T-cell (primary cell): ENCODE data around the gene KCNJ6. TPM values are rescaled to one million over a fixed set of nuclear protein-coding genes. Genes with fewer than 3 reads are reported as not detected.

Source experiments
- ATAC-seq, 4 experiments: fragments of 200-7000 bp in 3 of 4; fragments of 150-1000 bp in 1 of 4; cut with Tn5 transposase; replicated peaks in 1 of 4; 1 replicate in 3 of 4; 2 replicates in 1 of 4; pipeline ENCODE4 v1.10.0; 2021; ENCODE audit warnings: moderate library complexity in 3 of 4, mild to moderate bottlenecking in 2 of 4, moderate number of reproducible peaks in 1 of 4
- CTCF ChIA-PET, 2 donors: fragments of 300-600 bp; sonication (Branson Sonifier 250); formaldehyde crosslinking; loops; one replicate each; lab custom pipeline; 2022; ENCODE audit warnings: antibody characterized with exemption in 2 of 2; lab: Charles Lee
- POLR2A ChIA-PET, 2 donors: fragments of 300-600 bp; sonication (Branson Sonifier 250); formaldehyde crosslinking; loops; one replicate each; lab custom pipeline; 2022; ENCODE audit warnings: antibody characterized with exemption in 2 of 2; lab: Charles Lee
- DNase-seq, 35 experiments: peaks; one replicate each; pipeline versions ENCODE4 v3.0.0 to v3.0.0-alpha.2; 2013 to 2023
- H3K27ac ChIP-seq: one replicate; pipeline ENCODE4 v1.5.1; 2013; ENCODE audit warnings: low read length
- H3K27me3 ChIP-seq, 2 experiments: replicated peaks in 1 of 2; 1 replicate in 1 of 2; 2 replicates in 1 of 2; pipeline versions ENCODE4 v1.6.1 to v1.7.0; 2013; ENCODE audit warnings: low read length in 1 of 2, mixed read lengths in 1 of 2; ENCODE audit not compliant: control insufficient read depth in 2 of 2, insufficient read depth in 2 of 2; ENCODE audit errors: extremely low read depth in 1 of 2
- H3K36me3 ChIP-seq, 2 donors: 1 replicate in 1 of 2; 2 replicates in 1 of 2; pipeline versions ENCODE4 v1.6.1 to v1.7.0; 2013; ENCODE audit warnings: low read length in 1 of 2; ENCODE audit not compliant: control insufficient read depth in 2 of 2, insufficient read depth in 1 of 2; ENCODE audit errors: extremely low read depth in 1 of 2
- H3K4me1 ChIP-seq, 2 experiments: 1 replicate in 1 of 2; 2 replicates in 1 of 2; pipeline versions ENCODE4 v1.6.1 to v1.7.0; 2013; ENCODE audit warnings: low read length in 2 of 2, mixed read lengths in 1 of 2; ENCODE audit not compliant: insufficient read depth in 2 of 2, control insufficient read depth in 1 of 2; ENCODE audit errors: extremely low read depth in 1 of 2
- H3K4me3 ChIP-seq, 2 donors: 1 replicate in 1 of 2; 2 replicates in 1 of 2; pipeline versions ENCODE4 v1.5.1 to v1.7.0; 2013; ENCODE audit warnings: mild to moderate bottlenecking in 2 of 2, low read length in 1 of 2, moderate library complexity in 1 of 2; ENCODE audit not compliant: control insufficient read depth in 1 of 2; ENCODE audit errors: extremely low read depth in 1 of 2
- H3K9me3 ChIP-seq: 2 replicates; pipeline ENCODE4 v1.7.0; 2013
- H3K27ac Mint-ChIP-seq, 2 donors: one replicate each; pipeline ENCODE4 v1.8.0; 2020 to 2021; ENCODE audit warnings: mild to moderate bottlenecking in 2 of 2, mixed read lengths in 2 of 2
- H3K27me3 Mint-ChIP-seq, 2 donors: one replicate each; pipeline ENCODE4 v1.8.0; 2021 to 2022; ENCODE audit warnings: mixed read lengths in 2 of 2
- H3K36me3 Mint-ChIP-seq: one replicate; pipeline ENCODE4 v1.8.0; 2021; ENCODE audit warnings: mixed read lengths
- H3K4me1 Mint-ChIP-seq, 3 donors: one replicate each; pipeline ENCODE4 v1.8.0; 2020 to 2022; ENCODE audit warnings: mixed read lengths in 3 of 3, mild to moderate bottlenecking in 1 of 3
- H3K4me3 Mint-ChIP-seq, 3 donors: one replicate each; pipeline ENCODE4 v1.8.0; 2020 to 2022; ENCODE audit warnings: mild to moderate bottlenecking in 3 of 3, mixed read lengths in 3 of 3, moderate library complexity in 3 of 3
- H3K9me3 Mint-ChIP-seq, 3 donors: one replicate each; pipeline ENCODE4 v1.8.0; 2020 to 2022; ENCODE audit warnings: mixed read lengths in 3 of 3
- WGBS: methylation state at CpG from one replicate; pipeline ENCODE4 v1.1.5; 2013; ENCODE audit warnings: missing lambda C conversion rate; ENCODE audit not compliant: insufficient coverage; 5-methylcytosine and 5-hydroxymethylcytosine counted together
- total RNA-seq, 35 experiments: library from RNA in 6 of 35; stranded (reverse) in 6 of 35; fragments of 120-200 nt in 1 of 35; gene quantifications; one replicate each; pipeline versions ENCODE4 v1.2.1 to v1.2.4 and lab custom pipeline; 2013 to 2026

The KCNJ6 gene
- total RNA-seq, 5 donors from 2014 or later (not counting 1 experiment from before 2014, with no cell fraction given): not detected

- no peak overlapping the region for H3K27ac Mint-ChIP-seq
- H3K27me3 Mint-ChIP-seq: peaks cover 3 to 4% of the 10 kb centered on the region in 2 donors
- Histone ChIP-seq H3K4me3 (no peak overlapping the region), H3K27ac (no peak overlapping the region), H3K36me3 (no peaks in the 10 kb centered on the region), H3K9me3 (no peaks in the 10 kb centered on the region), H3K4me1 (peaks cover 4 to 22% of the 10 kb centered on the region in 2 experiments), H3K27me3 (no peaks in the 10 kb centered on the region)
- H3K36me3 Mint-ChIP-seq: no peaks in the 10 kb centered on the region
- no peak overlapping the region for H3K4me3 Mint-ChIP-seq
- DNase-seq: no peak
- ChIA-PET CTCF (interaction anchor here (0.6 to 0.7 kb wide), 3 partner anchors 57 to 1415 kb away, joined by 5 read pairs; no protein-coding TSS in a partner anchor), POLR2A (interaction anchor here in 1 of 2 donors (0.6 kb wide), 2 partner anchors 169 to 396 kb away, joined by 3 to 5 read pairs; no protein-coding TSS in a partner anchor)
- ATAC-seq: no peak
- WGBS: 94% methylated on average over 9 of the region's 14 CpGs
- no peaks in the 10 kb centered on the region for H3K9me3 Mint-ChIP-seq
- peaks cover 20 to 21% (median 21%) of the 10 kb centered on the region in 3 donors for H3K4me1 Mint-ChIP-seq
These were observed 349.3 kb downstream of the KCNJ6 start for GRCh38 chr21:37566790-37567615.

DNA sequence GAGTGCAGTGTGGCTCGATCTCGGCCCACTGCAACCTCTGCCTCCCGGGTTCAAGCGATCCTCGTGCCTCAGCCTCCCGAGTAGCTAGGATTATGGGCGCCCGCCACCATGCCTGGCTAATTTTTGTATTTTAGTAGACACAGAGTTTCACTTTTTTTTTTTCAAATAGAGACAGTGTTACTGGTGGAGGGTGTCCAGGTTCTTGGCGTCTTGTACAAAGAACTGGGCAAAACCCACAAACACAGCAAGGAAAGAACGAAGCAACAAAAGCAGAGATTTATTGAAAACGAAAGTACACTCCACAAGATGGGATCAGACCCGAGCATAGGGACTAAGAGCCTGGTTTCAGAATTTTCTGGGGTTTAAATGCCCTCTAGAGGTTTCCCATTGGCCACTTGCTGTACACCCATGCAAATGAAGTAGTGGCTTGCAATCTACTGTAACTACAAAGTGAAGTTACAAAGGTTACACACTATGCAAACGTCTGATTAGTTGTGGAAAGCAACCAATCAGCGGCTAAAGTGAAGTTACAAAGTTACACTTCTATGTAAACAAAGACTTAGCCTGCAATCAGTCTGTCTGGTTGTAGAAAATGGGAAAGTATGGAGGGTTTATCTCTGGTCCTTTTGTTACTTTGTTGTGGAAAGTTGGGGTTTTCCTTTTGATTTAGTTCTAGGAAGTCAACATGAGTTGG, 350.6 kb downstream of the KCNJ6 start:
- H3K36me3 Mint-ChIP-seq: no peaks in the 10 kb centered on the region
- no peak overlapping the region for H3K4me3 ChIP-seq
- H3K27me3 Mint-ChIP-seq: peaks cover 0 to 4% of the 10 kb centered on the region in 2 donors
- H3K4me3 Mint-ChIP-seq: peak overlapping the region in 2 of 3 donors; percentile 11 to 90
- WGBS: 83% methylated on average over 7 of the region's 14 CpGs
- H3K9me3 ChIP-seq: no peaks in the 10 kb centered on the region
- peaks cover 4 to 22% of the 10 kb centered on the region in 2 experiments for H3K4me1 ChIP-seq
- H3K36me3 ChIP-seq: no peaks in the 10 kb centered on the region
- CTCF ChIA-PET: no interaction called here
- H3K4me1 Mint-ChIP-seq: peaks cover 20 to 21% (median 21%) of the 10 kb centered on the region in 3 donors
- peak overlapping the region; percentile 99 to 100 for H3K27ac Mint-ChIP-seq
- POLR2A ChIA-PET: no interaction called here
- H3K9me3 Mint-ChIP-seq: peaks cover 0 to 4% (median 0%) of the 10 kb centered on the region in 3 donors
- DNase-seq (no peak), ATAC-seq (no peak)
- H3K27me3 ChIP-seq: no peaks in the 10 kb centered on the region
- H3K27ac ChIP-seq: no peak overlapping the region

DNA sequence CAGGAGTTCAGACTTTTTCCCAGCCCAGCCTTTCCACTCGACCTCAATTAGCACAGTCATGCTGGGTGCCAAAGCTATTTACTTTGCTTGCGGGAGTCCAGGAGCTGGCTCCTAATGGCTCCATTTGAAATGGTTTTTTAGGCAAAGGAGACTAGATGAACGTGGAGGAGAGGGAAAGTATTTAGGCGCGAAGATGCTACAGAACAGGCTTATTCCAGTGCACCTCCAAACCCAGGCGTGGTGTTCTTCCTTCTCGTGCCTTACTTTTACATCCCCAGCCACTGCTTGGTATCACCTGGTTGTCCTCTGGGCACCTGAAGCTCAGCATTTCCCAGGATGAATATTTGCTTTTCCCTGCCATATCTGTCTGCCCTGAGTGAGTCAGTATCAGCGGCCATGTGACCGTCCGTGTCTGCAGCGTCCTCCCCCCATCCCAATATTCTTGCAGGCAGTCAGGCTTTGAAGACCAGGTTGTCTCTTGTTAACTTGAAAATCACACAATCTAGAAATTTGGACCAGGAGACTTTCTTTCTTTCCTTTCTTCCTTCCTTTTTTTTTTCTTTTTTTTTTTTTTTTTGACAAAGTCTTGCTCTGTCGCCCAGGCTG, 351.2 kb downstream of the KCNJ6 start:
- peaks cover 20 to 21% (median 21%) of the 10 kb centered on the region in 3 donors for H3K4me1 Mint-ChIP-seq
- no peak for ATAC-seq
- CTCF ChIA-PET: interaction anchor here (0.8 to 2.1 kb wide), 8 partner anchors 10 to 298 kb away, joined by 3 to 13 read pairs (median 4); partner anchors contain the start of gene VPS26C (in 1 of the 2)
- Histone ChIP-seq H3K27ac (peak overlapping the region; percentile 97), H3K36me3 (no peaks in the 10 kb centered on the region), H3K9me3 (no peaks in the 10 kb centered on the region), H3K27me3 (no peaks in the 10 kb centered on the region), H3K4me1 (peaks cover 4 to 22% of the 10 kb centered on the region in 2 experiments), H3K4me3 (peak overlapping the region in 1 of 2 donors; percentile 98)
- H3K36me3 Mint-ChIP-seq: no peaks in the 10 kb centered on the region
- WGBS: 98% methylated on average over 9 of the region's 12 CpGs
- peak overlapping the region; percentile 99 to 100 for H3K27ac Mint-ChIP-seq
- H3K27me3 Mint-ChIP-seq: peaks cover 0 to 3% of the 10 kb centered on the region in 2 donors
- POLR2A ChIA-PET: interaction anchor here (0.7 to 1.1 kb wide), 2 partner anchors 117 to 195 kb away, joined by 3 read pairs; no protein-coding TSS in a partner anchor
- DNase-seq: no peak
- H3K4me3 Mint-ChIP-seq: peak overlapping the region in 2 of 3 donors; percentile 11 to 90
- H3K9me3 Mint-ChIP-seq: peaks cover 0 to 4% (median 0%) of the 10 kb centered on the region in 3 donors

DNA sequence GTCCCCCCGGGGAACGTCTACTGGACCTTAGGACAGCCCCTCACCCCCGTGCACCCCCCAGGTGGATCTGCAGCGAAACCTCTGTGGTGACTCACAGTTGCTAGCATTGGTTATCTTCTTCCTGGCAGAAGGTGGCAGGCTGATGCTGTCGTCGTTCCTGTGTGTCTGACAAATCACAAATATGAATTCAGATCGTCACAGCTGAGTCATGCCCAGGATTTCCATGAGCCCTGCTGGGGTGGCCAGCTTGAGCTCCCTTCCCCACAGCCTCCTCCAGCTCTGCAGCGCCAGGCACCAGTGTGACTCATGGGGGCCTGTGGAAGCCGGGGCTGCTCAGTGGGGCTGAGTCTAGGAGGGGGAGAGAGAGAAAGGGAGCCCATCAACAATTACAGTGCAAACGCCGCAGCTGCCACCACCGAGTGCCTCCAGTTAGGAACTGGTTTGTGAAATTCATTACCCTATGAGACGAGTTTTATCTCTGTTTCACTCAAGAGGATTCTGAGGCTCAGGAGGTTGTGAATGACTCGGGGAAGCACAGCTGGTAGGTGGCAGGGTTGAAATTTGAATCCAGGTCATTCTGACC, 351.8 kb downstream of the KCNJ6 start:
- DNase-seq (peak in 34 of 35 experiments; percentile 62 to 90 (median 76)), ATAC-seq (peak; percentile 76 to 80 (median 79))
- Histone ChIP-seq H3K9me3 (no peaks in the 10 kb centered on the region), H3K36me3 (no peaks in the 10 kb centered on the region), H3K27me3 (no peaks in the 10 kb centered on the region), H3K27ac (peak overlapping the region; percentile 97), H3K4me1 (peaks cover 4 to 22% of the 10 kb centered on the region in 2 experiments), H3K4me3 (peak overlapping the region; percentile 81 to 98)
- H3K4me3 Mint-ChIP-seq: peak overlapping the region; percentile 90 to 99 (median 92)
- peaks cover 0 to 4% (median 0%) of the 10 kb centered on the region in 3 donors for H3K9me3 Mint-ChIP-seq
- peaks cover 20 to 21% (median 21%) of the 10 kb centered on the region in 3 donors for H3K4me1 Mint-ChIP-seq
- peaks cover 0 to 3% of the 10 kb centered on the region in 2 donors for H3K27me3 Mint-ChIP-seq
- POLR2A ChIA-PET: interaction anchor here (0.6 to 1.1 kb wide), 5 partner anchors 118 to 1619 kb away, joined by 3 to 4 read pairs (median 3); partner anchors contain the start of genes DYRK1A (in 1 of the 2) and PSMG1 (in 1 of the 2)
- CTCF ChIA-PET: interaction anchor here (0.7 to 2.1 kb wide), 14 partner anchors 9 to 298 kb away, joined by 3 to 13 read pairs (median 3); partner anchors contain the start of gene VPS26C (in 1 of the 2)
- H3K27ac Mint-ChIP-seq: peak overlapping the region; percentile 99 to 100
- 7% methylated on average over 7 of the region's 14 CpGs for WGBS
- no peaks in the 10 kb centered on the region for H3K36me3 Mint-ChIP-seq

- WGBS: under 1% methylated on average over 66 of the region's 67 CpGs
- ATAC-seq: peak; percentile 89 to 92 (median 90)
- peak overlapping the region; percentile 99 to 100 for H3K27ac Mint-ChIP-seq
These were observed 352.5 kb downstream of the KCNJ6 start for GRCh38 chr21:37563641-37564340.

More at GRCh38 chr21:37563641-37564340, 352.5 kb downstream of the KCNJ6 start:
- Histone ChIP-seq H3K9me3 (no peaks in the 10 kb centered on the region), H3K36me3 (no peaks in the 10 kb centered on the region), H3K4me3 (peak overlapping the region; percentile 81 to 98), H3K27ac (peak overlapping the region; percentile 97), H3K27me3 (no peaks in the 10 kb centered on the region), H3K4me1 (peaks cover 4 to 22% of the 10 kb centered on the region in 2 experiments)
- peak overlapping the region; percentile 90 to 99 (median 92) for H3K4me3 Mint-ChIP-seq
- no peaks in the 10 kb centered on the region for H3K36me3 Mint-ChIP-seq
- ChIA-PET POLR2A (interaction anchor here (0.5 to 1.1 kb wide), 9 partner anchors 89 to 1749 kb away, joined by 3 to 9 read pairs (median 3); partner anchors contain the start of genes DYRK1A (in 1 of the 2) and PSMG1 (in 1 of the 2)), CTCF (interaction anchor here (0.5 to 2.1 kb wide), 18 partner anchors 9 to 597 kb away, joined by 3 to 13 read pairs (median 3); partner anchors contain the start of gene VPS26C (in 1 of the 2))
- no peaks in the 10 kb centered on the region for H3K27me3 Mint-ChIP-seq
- peaks cover under 1 to 4% (median 3%) of the 10 kb centered on the region in 3 donors for H3K9me3 Mint-ChIP-seq
- peak; percentile 84 to 95 (median 90) for DNase-seq
- peaks cover 20 to 21% (median 21%) of the 10 kb centered on the region in 3 donors for H3K4me1 Mint-ChIP-seq
